Neural cell (in vitro differentiated cells): ENCODE data around the gene AGPAT1. TPM values are rescaled to one million over a fixed set of nuclear protein-coding genes. Genes with fewer than 3 reads are reported as not detected.

Source experiments
- H2AFZ ChIP-seq: fragments of 200-600, 300-800 bp; sonication (generic), shearing (Covaris generic); 2 replicates; pipeline ENCODE4 v1.6.0; 2014; ENCODE audit warnings: low read depth, mild to moderate bottlenecking, antibody characterized with exemption, low read length, moderate library complexity
- H3F3A ChIP-seq: fragments of 200-600 bp; shearing (Covaris generic); 2 replicates; pipeline ENCODE4 v1.6.1; 2016; ENCODE audit warnings: mild to moderate bottlenecking, moderate library complexity, mixed read lengths, antibody characterized with exemption, low read length; ENCODE audit not compliant: insufficient read depth, poor library complexity, severe bottlenecking
- H3K27ac ChIP-seq: fragments of 200-600, 300-800 bp; sonication (generic), shearing (Covaris generic); 2 replicates; pipeline ENCODE4 v1.5.1; 2014; ENCODE audit warnings: mild to moderate bottlenecking, low read length, moderate library complexity
- H3K27me3 ChIP-seq: fragments of 300-800, 200-600 bp; sonication (generic), shearing (Covaris generic); 2 replicates; pipeline ENCODE4 v1.6.0; 2014; ENCODE audit warnings: mild to moderate bottlenecking, low read depth, low read length, moderate library complexity; ENCODE audit not compliant: insufficient read depth
- H3K36me3 ChIP-seq: fragments of 300-800, 200-600 bp; sonication (generic), shearing (Covaris generic); 2 replicates; pipeline ENCODE4 v1.5.1; 2014; ENCODE audit warnings: mild to moderate bottlenecking, antibody characterized with exemption, low read length, moderate library complexity; ENCODE audit not compliant: insufficient read depth
- H3K4me2 ChIP-seq: fragments of 300-800, 200-600 bp; sonication (generic), shearing (Covaris generic); 2 replicates; pipeline ENCODE4 v1.6.0; 2014; ENCODE audit warnings: mild to moderate bottlenecking, low read length
- H3K4me3 ChIP-seq: fragments of 300-800, 200-600 bp; sonication (generic), shearing (Covaris generic); 2 replicates; pipeline ENCODE4 v1.5.1; 2014; ENCODE audit warnings: mild to moderate bottlenecking, low read length, moderate library complexity
- H3K79me2 ChIP-seq: fragments of 200-600 bp; shearing (Covaris generic); replicated peaks from 2 replicates; pipeline ENCODE4 v1.6.0; 2014; ENCODE audit warnings: mild to moderate bottlenecking, low read length, moderate library complexity; ENCODE audit not compliant: insufficient read depth
- H3K9ac ChIP-seq: fragments of 300-800, 200-600 bp; sonication (generic), shearing (Covaris generic); 2 replicates; pipeline ENCODE4 v1.6.1; 2016; ENCODE audit warnings: mild to moderate bottlenecking, low read length, mixed read lengths
- H3K9me2 ChIP-seq: fragments of 200-600 bp; shearing (Covaris generic); 2 replicates; pipeline ENCODE4 v1.6.1; 2016; ENCODE audit warnings: mild to moderate bottlenecking, low read length, mixed read lengths; ENCODE audit not compliant: insufficient read depth
- H3K9me3 ChIP-seq: fragments of 200-600, 300-800 bp; sonication (generic), shearing (Covaris generic); 2 replicates; pipeline ENCODE4 v1.6.1; 2016; ENCODE audit warnings: mild to moderate bottlenecking, mixed run types, low read length, moderate library complexity, mixed read lengths
- H4K20me1 ChIP-seq: fragments of 200-600 bp; shearing (Covaris generic); 2 replicates; pipeline ENCODE4 v1.6.1; 2016; ENCODE audit warnings: mild to moderate bottlenecking, mixed run types; ENCODE audit not compliant: insufficient read depth
- EP300 ChIP-seq: fragments of 450-650 bp; conservative IDR thresholded peaks from 2 replicates; pipeline ENCODE4 v1.6.1; 2014; ENCODE audit warnings: antibody characterized with exemption, mild to moderate bottlenecking, moderate library complexity; ENCODE audit not compliant: poor library complexity, severe bottlenecking
- EZH2 ChIP-seq: fragments of 200-600, 300-800 bp; shearing (Covaris generic), sonication (generic); IDR thresholded peaks from 2 replicates; pipeline ENCODE4 v1.6.1; 2014; ENCODE audit warnings: antibody characterized with exemption, low read length, borderline replicate concordance, mild to moderate bottlenecking; ENCODE audit not compliant: insufficient read depth, poor library complexity, severe bottlenecking
- MXI1 ChIP-seq: fragments of 450-650 bp; conservative IDR thresholded peaks from 2 replicates; pipeline ENCODE4 v1.6.1; 2014; ENCODE audit warnings: antibody characterized with exemption, mild to moderate bottlenecking; ENCODE audit not compliant: poor library complexity, severe bottlenecking
- POLR2AphosphoS5 ChIP-seq: IDR thresholded peaks from 2 replicates; pipeline ENCODE4 v1.6.1; 2012
- RAD21 ChIP-seq: fragments of 450-650 bp; conservative IDR thresholded peaks from 2 replicates; pipeline ENCODE4 v1.6.1; 2014; ENCODE audit warnings: antibody characterized with exemption, mild to moderate bottlenecking, moderate library complexity
- REST ChIP-seq: IDR thresholded peaks from 2 replicates; pipeline ENCODE4 v1.6.1; 2012; ENCODE audit warnings: borderline replicate concordance
- SMC3 ChIP-seq: fragments of 450-650 bp; conservative IDR thresholded peaks from 2 replicates; pipeline ENCODE4 v1.6.1; 2014; ENCODE audit warnings: antibody characterized with exemption, mild to moderate bottlenecking, moderate library complexity; ENCODE audit not compliant: poor library complexity
- TAF1 ChIP-seq: IDR thresholded peaks from 2 replicates; pipeline ENCODE4 v1.6.1; 2012; ENCODE audit warnings: low read depth
- polyA plus RNA-seq: library from polyadenylated mRNA; depleted of rRNA; stranded (reverse); fragments of >200 nt; gene quantifications from 2 replicates; pipeline ENCODE4 v1.2.3, GENCODE V29; 2014
- TF ChIP-seq, protein P1 (sequence below): fragments of 450-650 bp; IDR thresholded peaks from 2 replicates; pipeline ENCODE4 v1.5.1; 2014; ENCODE audit warnings: antibody characterized with exemption, mild to moderate bottlenecking, moderate library complexity; ENCODE audit not compliant: poor library complexity, severe bottlenecking

Gene AGPAT1
- polyA plus RNA-seq, 1 donor from 2014 or later: 24.7 TPM

GRCh38 chr6:32220021-32220420 lies 44.1 kb upstream of the AGPAT1 start:
- Histone ChIP-seq H3K4me2 (no peak overlapping the region), H3K9me3 (no peaks in the 10 kb centered on the region), H3K27ac (no peak overlapping the region), H3F3A (no peaks in the 10 kb centered on the region), H2AFZ (no peak overlapping the region), H4K20me1 (no peaks in the 10 kb centered on the region), H3K27me3 (no peaks in the 10 kb centered on the region), H3K36me3 (no peaks in the 10 kb centered on the region), H3K4me3 (no peak overlapping the region), H3K9me2 (no peaks in the 10 kb centered on the region), H3K79me2 (no peaks in the 10 kb centered on the region), H3K9ac (no peak overlapping the region)
- no peak for TF ChIP-seq REST
- TF ChIP-seq EP300: no peak
- no peak for TF ChIP-seq RAD21
- no peak for TF ChIP-seq TAF1
- TF ChIP-seq EZH2: no peak
- TF ChIP-seq, protein P1, sequence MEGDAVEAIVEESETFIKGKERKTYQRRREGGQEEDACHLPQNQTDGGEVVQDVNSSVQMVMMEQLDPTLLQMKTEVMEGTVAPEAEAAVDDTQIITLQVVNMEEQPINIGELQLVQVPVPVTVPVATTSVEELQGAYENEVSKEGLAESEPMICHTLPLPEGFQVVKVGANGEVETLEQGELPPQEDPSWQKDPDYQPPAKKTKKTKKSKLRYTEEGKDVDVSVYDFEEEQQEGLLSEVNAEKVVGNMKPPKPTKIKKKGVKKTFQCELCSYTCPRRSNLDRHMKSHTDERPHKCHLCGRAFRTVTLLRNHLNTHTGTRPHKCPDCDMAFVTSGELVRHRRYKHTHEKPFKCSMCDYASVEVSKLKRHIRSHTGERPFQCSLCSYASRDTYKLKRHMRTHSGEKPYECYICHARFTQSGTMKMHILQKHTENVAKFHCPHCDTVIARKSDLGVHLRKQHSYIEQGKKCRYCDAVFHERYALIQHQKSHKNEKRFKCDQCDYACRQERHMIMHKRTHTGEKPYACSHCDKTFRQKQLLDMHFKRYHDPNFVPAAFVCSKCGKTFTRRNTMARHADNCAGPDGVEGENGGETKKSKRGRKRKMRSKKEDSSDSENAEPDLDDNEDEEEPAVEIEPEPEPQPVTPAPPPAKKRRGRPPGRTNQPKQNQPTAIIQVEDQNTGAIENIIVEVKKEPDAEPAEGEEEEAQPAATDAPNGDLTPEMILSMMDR: no peak
- no peak for TF ChIP-seq SMC3
- TF ChIP-seq MXI1: no peak
- TF ChIP-seq POLR2AphosphoS5: no peak

DNA sequence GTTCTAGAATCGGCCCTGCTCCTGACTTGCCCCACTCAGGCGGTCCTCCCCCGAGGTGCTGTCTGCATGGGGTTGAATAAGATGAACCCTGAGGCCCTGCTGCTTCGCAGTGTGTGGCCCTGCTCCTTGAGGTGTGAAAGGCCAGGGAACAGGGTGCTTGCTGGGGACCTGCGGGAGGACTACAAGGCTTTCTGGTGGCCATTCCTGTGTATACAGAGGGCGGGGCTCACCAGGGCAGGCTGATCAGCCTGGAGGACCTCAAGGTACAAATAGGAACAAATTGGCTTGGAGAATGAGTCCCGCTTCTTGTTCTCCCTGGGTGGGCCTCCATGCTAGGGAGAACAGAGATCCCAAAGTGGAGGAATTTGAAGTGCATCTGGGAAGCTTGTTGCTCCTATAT lies 42.3 kb upstream of the AGPAT1 start:
- TF ChIP-seq MXI1 (no peak), EP300 (no peak), REST (no peak)
- H3K36me3 ChIP-seq: no peaks in the 10 kb centered on the region
- no peaks in the 10 kb centered on the region for H4K20me1 ChIP-seq
- no peaks in the 10 kb centered on the region for H3K27me3 ChIP-seq
- no peak overlapping the region for H3K4me3 ChIP-seq
- no peaks in the 10 kb centered on the region for H3K79me2 ChIP-seq
- H3F3A ChIP-seq: no peaks in the 10 kb centered on the region
- no peak overlapping the region for H3K27ac ChIP-seq
- H3K9me2 ChIP-seq: no peaks in the 10 kb centered on the region
- no peak overlapping the region for H2AFZ ChIP-seq
- no peaks in the 10 kb centered on the region for H3K9me3 ChIP-seq
- no peak overlapping the region for H3K9ac ChIP-seq
- H3K4me2 ChIP-seq: no peak overlapping the region
